ENCODE data around the gene FAM13A. TPM values are rescaled to one million over a fixed set of nuclear protein-coding genes. Genes with fewer than 3 reads are reported as not detected.

FAM13A gene
- total and polyA plus RNA-seq, 2 of the 8 experiments (the other 6 are each of a cell fraction or from before 2014, with no cell fraction given) = 7.1 to 16.5 TPM

DNA sequence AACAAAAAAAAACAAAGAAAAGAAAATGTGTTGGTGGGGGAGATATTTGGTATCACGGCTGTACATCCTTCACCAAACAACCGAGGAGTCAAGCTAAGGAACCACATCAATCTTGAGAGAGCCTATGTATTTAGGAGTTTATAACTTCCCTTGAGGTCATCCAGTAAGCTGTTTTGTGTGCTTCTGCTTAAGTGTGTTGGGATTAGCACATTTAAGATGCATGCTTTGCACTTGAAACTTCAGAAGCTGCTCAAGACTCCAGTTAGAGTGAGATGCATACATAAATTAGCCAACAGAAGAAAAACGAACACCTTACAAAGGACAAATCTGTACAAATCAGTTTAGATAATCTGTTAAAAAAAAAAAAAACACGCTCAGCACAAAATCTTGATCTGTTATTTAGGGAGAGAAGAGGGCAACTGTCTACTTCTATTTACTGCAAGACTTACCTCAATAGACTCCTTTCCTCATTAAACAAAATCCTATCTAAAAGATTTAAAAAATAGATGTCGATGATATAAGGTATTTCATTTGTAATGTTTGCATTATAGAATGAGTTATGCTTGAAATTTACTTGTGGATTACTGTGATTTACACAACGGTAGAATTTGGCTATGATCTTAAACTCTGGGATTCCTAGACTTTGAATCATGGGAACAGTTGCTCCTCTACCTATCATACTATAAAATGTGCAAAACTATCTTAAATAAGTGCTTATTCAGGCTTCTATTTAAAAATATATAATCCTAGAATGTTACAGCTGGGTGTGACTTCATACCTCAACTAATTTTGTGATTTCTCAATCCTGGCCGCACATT lies 305.5 kb downstream of the FAM13A start:
- Histone ChIP-seq H3K4ac (replicated peaks; ENCODE audit: insufficient read length, low read depth, low read length) (no peak overlapping the region), H3K56ac (replicated peaks; ENCODE audit: insufficient read length, low read depth, low read length) (no peak overlapping the region), H4K8ac (ENCODE audit: extremely low read depth, insufficient read depth, low read length) (no peak overlapping the region), H4K20me1 (replicated peaks in 1 of 2; ENCODE audit: control insufficient read depth in 1 of 2, insufficient read depth in 2 of 2, low read length in 2 of 2) (no peaks in the 10 kb centered on the region), H3K4me2 (ENCODE audit: insufficient read depth in 1 of 2, low read depth in 2 of 2, low read length in 2 of 2) (no peak overlapping the region), H2BK20ac (ENCODE audit: low read length) (no peak overlapping the region), H3K23ac (ENCODE audit: insufficient read length) (no peak overlapping the region), H2BK120ac (replicated peaks; ENCODE audit: low read depth, low read length) (no peak overlapping the region), H3K9ac (replicated peaks in 1 of 4; ENCODE audit: extremely low read depth in 1 of 4, low read depth in 3 of 4, low read length in 3 of 4) (no peak overlapping the region), H3K36me3 (ENCODE audit: control insufficient read depth in 2 of 4, insufficient read depth in 4 of 4, low read length in 3 of 4) (peaks cover 2 to 30% (median 16%) of the 10 kb centered on the region in 4 experiments; a peak in 6 of 8 replicates), H4K5ac (ENCODE audit: insufficient read length, low read depth, low read length) (no peak overlapping the region), H3K79me2 (ENCODE audit: control insufficient read depth in 1 of 2, insufficient read depth in 2 of 2, low read length in 2 of 2) (no peaks in the 10 kb centered on the region), H3K27ac (ENCODE audit: low read depth, low read length) (no peak overlapping the region), H3K9me3 (ENCODE audit: insufficient read depth in 2 of 2, low read depth in 1 of 2, low read length in 1 of 2) (no peaks in the 10 kb centered on the region), H2BK15ac (ENCODE audit: low read length) (no peak overlapping the region), H3K23me2 (ENCODE audit: low read depth, low read length) (no peaks in the 10 kb centered on the region), H2BK5ac (ENCODE audit: low read depth, low read length) (no peak overlapping the region), H3K4me1 (replicated peaks in 1 of 4; ENCODE audit: control insufficient read depth in 3 of 4, insufficient read depth in 4 of 4, low read length in 3 of 4) (no peaks in the 10 kb centered on the region), H2AK5ac (ENCODE audit: low read depth, low read length) (no peak overlapping the region), H3K14ac (ENCODE audit: insufficient read length) (no peak overlapping the region), H3K18ac (ENCODE audit: extremely low read depth, low read length) (no peak overlapping the region), H3K27me3 (replicated peaks in 1 of 4; ENCODE audit: control insufficient read depth in 3 of 4, extremely low read depth in 1 of 4, insufficient read depth in 3 of 4, low read length in 3 of 4) (no peaks in the 10 kb centered on the region), H3K79me1 (ENCODE audit: low read depth, low read length) (no peaks in the 10 kb centered on the region), H2AFZ (ENCODE audit: low read length) (no peak overlapping the region), H2BK12ac (ENCODE audit: low read depth, low read length) (no peak overlapping the region), H4K91ac (replicated peaks; ENCODE audit: insufficient read length, low read length) (no peak overlapping the region), H3K4me3 (ENCODE audit: extremely low read depth in 1 of 4, insufficient read depth in 2 of 4, low read depth in 3 of 4, low read length in 4 of 4) (no peak overlapping the region)
- ChIA-PET POLR2A (ENCODE audit: partially characterized antibody) (no interaction called here), CTCF (ENCODE audit: partially characterized antibody) (interaction anchor here (0.6 to 1.3 kb wide), 5 partner anchors 11 to 78 kb away, joined by 3 to 4 read pairs (median 3); no protein-coding TSS in a partner anchor)
- WGBS, 2 experiments (ENCODE audit: extremely low coverage in 1 of 2, insufficient coverage in 1 of 2, insufficient read length in 1 of 2, insufficient replicate concordance in 2 of 2, low coverage in 1 of 2, low lambda C conversion rate in 2 of 2, missing lambda C conversion rate in 1 of 2) = 93% methylated on average over 7 of the region's 7 CpGs; no CpG with 5 or more reads in 1 of the 2 experiments
- no peak for DNase-seq (ENCODE audit: low read depth in 1 of 2, low spot score in 2 of 2)
- no peak for FAIRE-seq
- TF ChIP-seq EP300 (IDR thresholded peaks at IDR 0.05; ENCODE audit: borderline replicate concordance in 1 of 2, low read depth in 2 of 2, low read length in 2 of 2) = no peak
- TF ChIP-seq E2F6 (IDR thresholded peaks at IDR 0.05) = no peak
- no peak for TF ChIP-seq KDM5A (IDR thresholded peaks at IDR 0.05; ENCODE audit: low read length)
- no peak for TF ChIP-seq RNF2 (IDR thresholded peaks at IDR 0.05; ENCODE audit: borderline replicate concordance, low read depth, low read length, missing control alignments, poor library complexity, severe bottlenecking)

Measured in H1 (cell line).